ENCODE measurements around the gene FBLN1.

DNA sequence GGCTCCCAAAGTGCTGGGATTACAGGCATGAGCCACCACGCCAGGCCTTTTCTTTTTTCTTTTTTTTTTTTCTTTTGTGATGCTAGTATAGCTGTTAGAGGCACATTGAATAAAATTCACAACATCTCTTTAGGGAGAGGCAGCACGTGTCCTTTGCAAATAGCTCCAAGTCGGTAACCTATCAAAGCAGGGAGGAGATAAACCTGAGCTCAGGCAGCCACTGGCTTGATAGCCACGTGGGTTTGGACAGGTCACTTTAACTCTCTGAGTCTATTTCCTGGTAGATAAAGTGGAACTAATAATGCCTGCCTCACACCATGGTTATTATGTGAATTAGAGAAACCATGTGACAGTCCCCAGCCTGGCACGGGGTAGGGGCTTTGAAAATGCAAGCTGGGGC is 125.8 kb downstream of the FBLN1 start:
- TF ChIP-seq CREB1 (CRISPR knock-in tag; IDR thresholded peaks at IDR 0.05) (no peak), ATF6 (CRISPR knock-in tag; IDR thresholded peaks at IDR 0.05) (no peak), TCF7 (CRISPR knock-in tag; IDR thresholded peaks at IDR 0.05; ENCODE audit: low read depth) (no peak)
- TF ChIP-seq, protein P1, sequence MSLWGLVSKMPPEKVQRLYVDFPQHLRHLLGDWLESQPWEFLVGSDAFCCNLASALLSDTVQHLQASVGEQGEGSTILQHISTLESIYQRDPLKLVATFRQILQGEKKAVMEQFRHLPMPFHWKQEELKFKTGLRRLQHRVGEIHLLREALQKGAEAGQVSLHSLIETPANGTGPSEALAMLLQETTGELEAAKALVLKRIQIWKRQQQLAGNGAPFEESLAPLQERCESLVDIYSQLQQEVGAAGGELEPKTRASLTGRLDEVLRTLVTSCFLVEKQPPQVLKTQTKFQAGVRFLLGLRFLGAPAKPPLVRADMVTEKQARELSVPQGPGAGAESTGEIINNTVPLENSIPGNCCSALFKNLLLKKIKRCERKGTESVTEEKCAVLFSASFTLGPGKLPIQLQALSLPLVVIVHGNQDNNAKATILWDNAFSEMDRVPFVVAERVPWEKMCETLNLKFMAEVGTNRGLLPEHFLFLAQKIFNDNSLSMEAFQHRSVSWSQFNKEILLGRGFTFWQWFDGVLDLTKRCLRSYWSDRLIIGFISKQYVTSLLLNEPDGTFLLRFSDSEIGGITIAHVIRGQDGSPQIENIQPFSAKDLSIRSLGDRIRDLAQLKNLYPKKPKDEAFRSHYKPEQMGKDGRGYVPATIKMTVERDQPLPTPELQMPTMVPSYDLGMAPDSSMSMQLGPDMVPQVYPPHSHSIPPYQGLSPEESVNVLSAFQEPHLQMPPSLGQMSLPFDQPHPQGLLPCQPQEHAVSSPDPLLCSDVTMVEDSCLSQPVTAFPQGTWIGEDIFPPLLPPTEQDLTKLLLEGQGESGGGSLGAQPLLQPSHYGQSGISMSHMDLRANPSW (CRISPR knock-in tag; conservative IDR thresholded peaks at IDR 0.05; ENCODE audit: low read depth) = no peak
